Right lung (tissue), 5 donors: ENCODE results near the gene BCL2L12. TPM values are rescaled to one million over a fixed set of nuclear protein-coding genes. Genes with fewer than 3 reads are reported as not detected.

Experiments
- DNase-seq, 2 donors: peaks; one replicate each; pipeline ENCODE4 v3.0.0-alpha.2; 2013
- polyA plus RNA-seq, 5 donors: library from polyadenylated mRNA; unstranded; fragments of 120-200 nt; gene quantifications; one replicate each; pipeline versions ENCODE4 v1.2.1 to v1.2.3, GENCODE V29; 2013; ENCODE audit warnings: inconsistent platforms in 1 of 5, low replicate concordance in 1 of 5; ENCODE audit not compliant: insufficient read length in 5 of 5, insufficient read depth in 1 of 5

BCL2L12 gene
- polyA plus RNA-seq, 5 donors = 20.2 to 34.8 (median 24.7) TPM

- DNase-seq = no peak
These were observed 18.1 kb downstream of the BCL2L12 start for GRCh38 chr19:49683814-49684250.

- DNase-seq = no peak
These were observed 18.7 kb downstream of the BCL2L12 start for GRCh38 chr19:49684251-49684982.

GRCh38 chr19:49684983-49685553 lies 19.3 kb downstream of the BCL2L12 start:
- no peak for DNase-seq

- no peak for DNase-seq
These were observed 20.2 kb downstream of the BCL2L12 start for GRCh38 chr19:49685845-49686332.

- no peak for DNase-seq
These were observed 20.9 kb downstream of the BCL2L12 start for GRCh38 chr19:49686503-49687088.

GRCh38 chr19:49687150-49687549 lies 21.4 kb downstream of the BCL2L12 start:
- DNase-seq = no peak

GRCh38 chr19:49687566-49688316 lies 22.0 kb downstream of the BCL2L12 start:
- no peak for DNase-seq

- no peak for DNase-seq
These were observed 22.9 kb downstream of the BCL2L12 start for GRCh38 chr19:49688531-49689132.

- no peak for DNase-seq
These were observed 23.7 kb downstream of the BCL2L12 start, which contains the start of gene ADM5 for GRCh38 chr19:49689133-49690078. Gene ADM5, plus strand, starts transcription at chr19:49689594. Its CDS starts 244 bp downstream, at chr19:49689838.

- DNase-seq = no peak
These were observed 24.4 kb downstream of the BCL2L12 start for GRCh38 chr19:49690079-49690655.

- DNase-seq = peak; percentile 74 to 83
These were observed 25.0 kb downstream of the BCL2L12 start, which contains the start of gene CPT1C for GRCh38 chr19:49690656-49691242. Gene CPT1C, plus strand, starts transcription at chr19:49691116. Its CDS starts 1,137 bp downstream, at chr19:49692253.

GRCh38 chr19:49691243-49692146 lies 25.8 kb downstream of the BCL2L12 start:
- DNase-seq = peak; percentile 57 to 58

- DNase-seq = no peak
These were observed 26.4 kb downstream of the BCL2L12 start for GRCh38 chr19:49692147-49692506.

- DNase-seq = no peak
These were observed 30.4 kb downstream of the BCL2L12 start for GRCh38 chr19:49696115-49696514.

GRCh38 chr19:49696865-49697264 lies 31.1 kb downstream of the BCL2L12 start:
- DNase-seq = no peak

- no peak for DNase-seq
These were observed 33.6 kb downstream of the BCL2L12 start for GRCh38 chr19:49699364-49699763.

- DNase-seq = no peak
These were observed 34.8 kb downstream of the BCL2L12 start for GRCh38 chr19:49700563-49700962.

- DNase-seq = no peak
These were observed 35.6 kb downstream of the BCL2L12 start for GRCh38 chr19:49701271-49701786.
